GM21737 (cell line): ENCODE measurements around the gene CCDC87.
"Not testable (repeated sequence)": the region's sequence is repeated elsewhere in the genome, so short reads cannot be mapped to it uniquely, and the experiment has no call there.

ENCODE experiments used
- ATAC-seq: cut with Tn5 transposase; IDR thresholded peaks from one replicate; pipeline ENCODE4 v1.9.1; 2021; ENCODE audit warnings: mild to moderate bottlenecking, moderate library complexity; ENCODE audit not compliant: unreplicated experiment

CCDC87 gene, protein sequence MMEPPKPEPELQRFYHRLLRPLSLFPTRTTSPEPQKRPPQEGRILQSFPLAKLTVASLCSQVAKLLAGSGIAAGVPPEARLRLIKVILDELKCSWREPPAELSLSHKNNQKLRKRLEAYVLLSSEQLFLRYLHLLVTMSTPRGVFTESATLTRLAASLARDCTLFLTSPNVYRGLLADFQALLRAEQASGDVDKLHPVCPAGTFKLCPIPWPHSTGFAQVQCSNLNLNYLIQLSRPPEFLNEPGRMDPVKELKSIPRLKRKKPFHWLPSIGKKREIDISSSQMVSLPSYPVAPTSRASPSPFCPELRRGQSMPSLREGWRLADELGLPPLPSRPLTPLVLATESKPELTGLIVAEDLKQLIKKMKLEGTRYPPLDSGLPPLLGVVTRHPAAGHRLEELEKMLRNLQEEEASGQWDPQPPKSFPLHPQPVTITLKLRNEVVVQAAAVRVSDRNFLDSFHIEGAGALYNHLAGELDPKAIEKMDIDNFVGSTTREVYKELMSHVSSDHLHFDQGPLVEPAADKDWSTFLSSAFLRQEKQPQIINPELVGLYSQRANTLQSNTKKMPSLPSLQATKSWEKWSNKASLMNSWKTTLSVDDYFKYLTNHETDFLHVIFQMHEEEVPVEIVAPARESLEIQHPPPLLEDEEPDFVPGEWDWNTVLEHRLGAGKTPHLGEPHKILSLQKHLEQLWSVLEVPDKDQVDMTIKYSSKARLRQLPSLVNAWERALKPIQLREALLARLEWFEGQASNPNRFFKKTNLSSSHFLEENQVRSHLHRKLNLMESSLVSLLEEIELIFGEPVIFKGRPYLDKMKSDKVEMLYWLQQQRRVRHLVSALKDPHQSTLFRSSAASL

DNA sequence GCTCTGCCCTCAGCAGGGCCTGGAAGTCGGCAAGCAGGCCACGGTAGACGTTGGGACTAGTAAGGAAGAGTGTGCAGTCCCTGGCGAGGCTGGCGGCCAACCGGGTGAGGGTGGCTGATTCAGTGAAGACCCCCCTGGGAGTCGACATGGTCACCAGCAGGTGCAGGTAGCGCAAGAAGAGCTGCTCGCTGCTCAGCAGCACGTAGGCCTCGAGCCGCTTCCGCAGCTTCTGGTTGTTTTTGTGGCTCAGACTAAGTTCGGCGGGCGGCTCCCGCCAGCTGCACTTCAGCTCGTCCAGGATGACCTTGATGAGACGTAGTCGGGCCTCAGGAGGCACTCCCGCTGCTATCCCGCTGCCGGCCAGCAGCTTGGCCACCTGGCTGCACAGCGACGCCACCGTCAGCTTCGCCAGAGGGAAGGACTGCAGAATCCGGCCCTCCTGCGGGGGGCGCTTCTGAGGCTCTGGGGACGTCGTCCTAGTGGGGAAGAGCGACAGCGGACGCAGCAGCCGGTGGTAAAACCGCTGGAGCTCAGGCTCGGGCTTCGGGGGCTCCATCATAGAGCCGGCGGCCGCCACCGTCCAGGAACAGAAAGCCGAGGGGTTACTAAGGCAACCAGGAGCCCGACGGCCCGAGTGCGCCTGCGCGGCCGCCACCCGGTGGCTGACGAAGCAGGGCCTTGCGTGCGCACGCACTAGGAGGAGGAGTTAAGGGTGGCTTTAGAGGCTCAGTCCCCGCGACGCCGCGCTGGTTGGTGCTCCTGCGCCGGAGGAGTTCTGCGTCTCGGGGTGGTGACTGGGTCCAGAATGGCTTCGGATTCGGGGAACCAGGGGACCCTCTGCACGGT, at the start of gene CCDC87, which contains the start of gene CCS:
Gene CCDC87 (minus strand): TSS at position 607 of the 846 bp plus-strand sequence. CDS start 48 bp downstream, at position 559.
Gene CCS (plus strand): TSS at position 729 of the 846 bp plus-strand sequence. CDS start 77 bp downstream, at position 806.
- peak; percentile 84 for ATAC-seq

DNA sequence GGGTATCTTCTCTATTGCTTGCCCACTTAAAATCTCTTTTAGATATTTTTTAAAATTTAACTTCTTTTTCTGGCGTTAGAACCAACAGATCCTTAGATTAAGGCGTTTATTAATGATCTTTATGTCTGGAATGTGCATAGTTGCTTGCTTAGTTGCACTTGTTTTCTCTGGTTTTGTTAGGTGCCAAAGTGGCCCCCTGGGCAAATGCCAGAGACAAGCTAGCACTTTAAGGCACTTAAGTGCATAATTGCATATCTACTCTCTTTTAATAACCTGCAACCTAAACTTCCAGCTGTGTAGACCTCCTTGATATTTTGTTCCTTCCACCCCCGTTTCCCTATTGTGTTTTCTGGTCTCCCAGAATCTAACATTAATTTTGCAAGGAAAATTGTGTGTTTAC, 49.0 kb upstream of the CCDC87 start:
- no peak for ATAC-seq

DNA sequence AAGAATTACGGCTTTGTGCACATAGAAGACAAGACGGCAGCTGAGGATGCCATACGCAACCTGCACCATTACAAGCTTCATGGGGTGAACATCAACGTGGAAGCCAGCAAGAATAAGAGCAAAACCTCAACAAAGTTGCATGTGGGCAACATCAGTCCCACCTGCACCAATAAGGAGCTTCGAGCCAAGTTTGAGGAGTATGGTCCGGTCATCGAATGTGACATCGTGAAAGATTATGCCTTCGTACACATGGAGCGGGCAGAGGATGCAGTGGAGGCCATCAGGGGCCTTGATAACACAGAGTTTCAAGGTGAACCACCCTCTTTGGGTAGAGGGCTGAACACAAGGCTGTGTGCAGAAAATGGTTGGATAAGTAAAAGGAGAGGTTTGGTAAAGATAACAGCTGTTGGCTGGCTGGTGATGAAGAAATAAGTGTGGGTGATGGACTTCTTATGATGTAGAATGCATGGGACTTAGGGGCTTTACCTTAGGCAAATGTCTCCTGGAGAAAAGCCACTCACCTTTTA, 47.0 kb upstream of the CCDC87 start:
- ATAC-seq: not testable (repeated sequence)

DNA sequence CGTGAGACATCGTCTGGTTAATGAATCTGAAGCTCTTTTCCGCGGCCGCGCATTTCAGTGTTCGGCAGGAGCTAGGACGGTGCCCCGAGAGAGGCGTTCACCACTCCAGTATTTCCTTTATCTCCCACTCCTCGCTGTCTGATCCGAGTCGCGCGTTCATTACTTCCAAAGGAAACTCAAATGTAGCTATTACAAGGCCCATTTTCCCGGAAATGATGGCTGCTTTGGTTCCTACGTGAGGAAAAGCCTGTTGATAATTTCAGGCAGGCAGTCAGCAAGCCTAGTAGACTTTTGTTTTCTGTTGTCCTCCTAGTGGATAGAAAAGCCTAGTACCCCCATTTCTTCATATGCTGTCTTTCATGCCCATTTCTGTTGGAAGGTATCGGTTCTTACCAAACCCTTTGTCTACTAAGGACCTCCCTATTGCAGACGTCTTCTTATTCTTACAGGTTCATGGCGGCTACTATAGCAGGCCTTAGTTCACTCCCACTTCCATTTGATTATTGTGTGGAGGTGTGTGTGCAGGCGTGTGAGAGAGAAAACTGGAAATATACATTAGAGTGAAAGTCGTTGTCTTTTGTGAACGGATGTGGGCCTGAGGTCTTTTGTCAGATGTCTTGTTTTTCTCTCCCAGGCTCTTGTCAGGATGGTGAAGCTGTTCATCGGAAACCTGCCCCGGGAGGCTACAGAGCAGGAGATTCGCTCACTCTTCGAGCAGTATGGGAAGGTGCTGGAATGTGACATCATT, 46.4 kb upstream of the CCDC87 start:
- no peak for ATAC-seq

DNA sequence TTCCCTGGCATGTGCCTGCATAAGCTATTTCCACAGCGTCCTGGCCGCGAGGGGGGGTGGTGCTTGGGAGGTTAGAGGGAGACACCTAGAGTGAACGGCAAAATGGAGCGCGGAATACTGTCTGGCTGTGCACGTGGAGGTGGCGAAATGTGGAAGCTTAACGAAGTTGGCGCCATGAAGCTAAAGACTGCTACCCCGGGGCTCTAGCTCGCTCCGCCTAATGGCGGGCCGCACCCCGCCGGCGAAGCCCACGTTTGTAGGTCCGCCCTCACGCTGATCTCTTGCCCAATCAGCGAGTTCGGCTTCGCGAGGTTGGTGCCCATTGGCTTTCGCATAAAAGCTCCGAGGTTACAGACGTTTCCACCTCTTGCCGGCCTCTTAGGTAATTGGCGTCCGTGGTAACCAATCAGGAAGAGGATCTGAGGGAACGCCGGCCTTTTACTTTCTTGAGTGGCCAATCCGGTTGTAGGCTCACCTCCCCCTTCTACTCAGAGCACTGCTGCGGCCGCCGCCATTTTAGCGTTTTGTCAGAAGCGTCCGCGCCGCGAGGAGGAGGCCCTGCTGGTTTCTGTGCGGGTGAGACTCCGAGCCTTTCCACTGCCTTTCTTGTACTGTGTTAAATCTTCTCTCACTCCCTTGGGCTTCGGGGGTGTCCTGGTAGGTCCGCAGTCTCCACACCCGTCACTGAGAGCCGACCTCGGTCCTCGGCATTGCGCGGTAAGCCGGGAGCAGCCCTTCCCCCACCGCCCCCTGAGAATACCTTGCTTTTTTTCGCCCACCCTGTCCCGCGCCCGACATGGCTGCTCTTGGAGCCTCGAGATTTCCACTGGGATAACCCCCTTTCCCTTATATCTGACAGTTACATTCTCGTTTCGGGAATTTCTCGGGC, 45.6 kb upstream of the CCDC87 start, which contains the start of gene RBM4:
Gene RBM4 (plus strand): TSS at position 527 of the 889 bp plus-strand sequence. CDS start 1,009 bp downstream, outside the sequence.
- peak; percentile 95 for ATAC-seq

DNA sequence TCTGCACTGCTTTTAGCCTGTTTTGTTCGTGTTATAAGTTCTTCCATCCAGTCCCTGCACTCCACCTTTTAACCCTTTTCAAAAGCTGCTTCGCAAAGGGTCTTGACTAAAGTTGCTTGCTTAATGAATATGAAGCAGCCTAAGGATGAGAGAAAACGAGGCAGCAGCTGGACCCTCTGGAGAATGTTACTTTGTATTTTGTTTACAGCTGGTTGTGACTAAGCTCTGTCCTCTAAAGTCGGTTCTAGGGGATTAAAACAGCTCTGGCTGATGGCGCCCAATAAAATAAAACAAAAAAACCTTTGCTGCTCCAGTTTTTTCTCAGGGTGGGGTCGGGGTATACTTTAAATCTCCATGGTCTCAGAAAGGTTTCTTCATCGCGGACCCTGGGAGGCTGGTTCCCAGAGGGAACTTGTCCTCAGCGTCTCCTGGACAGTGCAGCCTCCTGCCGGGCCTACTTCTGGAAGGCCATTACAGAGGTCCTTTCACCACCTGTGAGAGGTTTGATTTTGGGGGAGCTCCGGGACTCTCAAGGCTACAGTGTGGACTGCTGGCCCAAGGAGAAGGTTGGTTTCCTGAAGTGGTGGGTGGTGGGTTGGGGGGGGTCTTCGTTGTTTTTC, 44.8 kb upstream of the CCDC87 start:
- no peak for ATAC-seq

DNA sequence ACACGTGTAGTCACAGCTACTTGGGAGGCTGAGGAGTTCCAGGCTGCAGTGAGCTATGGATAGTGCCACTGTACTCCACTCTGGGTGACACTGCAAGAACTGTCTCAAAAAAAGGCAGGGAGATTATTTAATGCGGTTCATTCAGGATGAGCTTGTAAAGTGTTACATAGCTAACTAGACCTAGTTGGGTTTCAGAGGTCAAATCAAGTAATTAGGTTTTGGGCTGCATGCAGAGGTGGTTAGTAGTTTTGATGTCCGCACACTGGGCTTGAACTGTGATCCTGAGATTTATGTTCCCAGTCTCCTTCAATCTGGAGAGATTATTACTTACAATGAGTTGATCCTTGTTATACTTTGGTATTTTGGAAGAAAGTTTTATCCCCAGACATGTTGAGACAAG, 43.5 kb upstream of the CCDC87 start:
- ATAC-seq: no peak

DNA sequence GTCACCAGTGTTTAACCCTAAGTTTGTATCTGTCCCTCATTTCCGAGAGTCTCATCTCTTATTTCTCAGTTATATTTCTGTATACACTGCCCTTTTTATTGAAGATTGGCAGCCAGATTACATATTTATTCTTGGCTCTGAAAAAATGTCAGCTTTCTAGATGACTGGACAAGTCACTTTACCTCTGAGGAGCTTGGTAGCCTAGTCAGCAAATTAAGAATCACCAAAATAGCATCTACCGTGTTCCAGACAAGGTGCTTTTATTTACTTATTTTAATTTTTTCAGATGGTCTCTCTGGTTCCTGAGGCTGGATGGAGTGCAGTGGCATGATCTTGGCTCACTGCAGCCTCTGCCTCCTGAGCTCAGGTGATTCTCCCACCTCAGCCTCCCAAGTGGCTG, 40.1 kb upstream of the CCDC87 start:
- ATAC-seq: no peak

DNA sequence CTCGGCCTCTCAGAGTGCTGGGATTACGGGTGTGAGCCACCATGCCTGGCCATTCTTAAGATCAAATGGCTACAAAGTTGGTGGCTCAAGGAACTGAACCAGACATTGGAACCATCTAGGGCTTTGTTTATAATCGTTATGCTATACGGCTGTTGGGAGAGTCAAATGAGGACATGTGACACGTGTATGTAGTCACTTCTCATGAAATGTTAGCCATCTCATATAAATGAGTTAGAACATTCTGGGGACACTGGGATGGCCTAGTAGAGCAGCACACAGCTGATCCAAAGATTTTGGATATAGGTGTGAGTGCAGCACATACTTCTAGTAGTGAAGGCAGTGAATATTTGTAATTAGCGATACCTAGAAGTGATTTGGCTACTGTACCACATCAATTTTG, 39.0 kb upstream of the CCDC87 start:
- ATAC-seq: no peak

DNA sequence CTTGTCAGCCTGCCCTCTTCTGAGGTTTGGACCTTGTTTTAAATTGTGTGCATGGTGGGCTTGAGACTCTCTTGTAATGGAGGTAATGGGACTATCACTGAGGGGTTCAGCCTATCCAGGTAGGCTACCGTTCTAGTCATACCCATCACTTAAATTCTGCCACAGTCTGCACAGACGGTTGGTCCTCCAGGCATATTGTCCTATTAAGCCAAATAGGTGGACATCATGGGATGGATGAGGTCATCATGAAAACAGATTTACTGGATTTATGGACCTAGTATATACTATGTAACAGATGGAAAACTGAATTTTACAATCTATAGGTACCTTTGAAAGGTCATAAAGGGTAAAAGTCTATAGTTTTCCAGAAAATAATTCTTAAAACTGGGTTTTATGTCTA, 36.5 kb upstream of the CCDC87 start:
- no peak for ATAC-seq

DNA sequence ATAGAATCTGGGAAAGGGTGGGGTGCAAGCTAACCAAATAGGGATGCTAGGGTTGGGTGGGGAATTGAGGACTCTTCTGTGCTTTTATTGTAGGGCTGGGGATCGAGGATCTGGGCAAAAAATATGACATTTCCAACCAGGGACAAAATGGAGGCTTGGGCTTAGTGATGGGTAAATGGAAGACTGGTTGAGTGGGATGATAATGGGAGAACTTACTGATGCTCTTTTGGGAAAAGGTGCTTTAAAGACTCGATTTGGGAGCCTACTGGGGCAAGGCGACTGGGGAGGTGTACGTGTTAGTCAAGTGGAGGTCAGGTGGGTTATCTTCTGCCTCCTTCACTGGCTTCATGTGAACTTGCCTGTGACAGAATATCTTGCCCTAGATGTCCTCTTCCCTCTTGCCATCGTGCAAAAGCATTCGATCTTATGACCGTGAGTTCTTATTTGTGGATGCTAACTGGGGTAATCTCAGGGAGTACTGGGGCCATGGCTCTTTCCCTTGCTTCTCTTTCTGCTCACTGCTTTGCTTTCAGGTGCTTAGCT, 35.3 kb upstream of the CCDC87 start:
- ATAC-seq: no peak

DNA sequence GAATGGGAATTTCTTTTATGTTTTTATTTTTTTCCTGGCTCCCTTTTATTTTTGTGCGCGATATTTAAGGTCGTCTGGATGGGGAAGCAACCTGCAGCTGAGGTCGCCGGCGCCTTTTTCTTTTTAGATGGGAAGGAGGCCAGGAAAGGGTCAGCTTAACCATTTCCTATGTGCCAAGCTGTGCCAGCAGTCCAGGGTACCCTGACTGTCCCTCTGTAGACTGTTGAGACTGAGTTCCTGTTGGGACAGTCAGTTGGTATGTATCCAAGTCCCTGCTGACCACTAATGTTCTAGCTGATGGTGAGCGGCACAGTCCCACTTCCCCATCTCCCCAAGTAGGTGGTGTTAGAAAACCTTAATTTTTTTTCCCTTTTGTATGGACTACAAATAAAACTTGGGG, 34.1 kb upstream of the CCDC87 start:
- ATAC-seq: no peak

DNA sequence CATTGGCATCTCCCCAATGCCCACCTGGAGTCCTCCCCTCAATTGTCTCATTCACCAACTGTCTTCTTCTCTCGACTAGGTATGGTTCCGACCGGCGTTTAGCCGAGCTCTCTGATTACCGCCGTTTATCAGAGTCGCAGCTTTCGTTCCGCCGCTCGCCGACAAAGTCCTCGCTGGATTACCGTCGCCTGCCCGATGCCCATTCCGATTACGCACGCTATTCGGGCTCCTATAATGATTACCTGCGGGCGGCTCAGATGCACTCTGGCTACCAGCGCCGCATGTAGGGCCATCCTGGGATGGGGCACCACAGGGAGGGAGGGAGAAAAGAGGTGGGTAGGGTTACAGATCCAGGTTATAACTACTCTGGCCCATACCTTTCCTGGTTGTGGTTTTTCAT, 33.5 kb upstream of the CCDC87 start:
- no peak for ATAC-seq

DNA sequence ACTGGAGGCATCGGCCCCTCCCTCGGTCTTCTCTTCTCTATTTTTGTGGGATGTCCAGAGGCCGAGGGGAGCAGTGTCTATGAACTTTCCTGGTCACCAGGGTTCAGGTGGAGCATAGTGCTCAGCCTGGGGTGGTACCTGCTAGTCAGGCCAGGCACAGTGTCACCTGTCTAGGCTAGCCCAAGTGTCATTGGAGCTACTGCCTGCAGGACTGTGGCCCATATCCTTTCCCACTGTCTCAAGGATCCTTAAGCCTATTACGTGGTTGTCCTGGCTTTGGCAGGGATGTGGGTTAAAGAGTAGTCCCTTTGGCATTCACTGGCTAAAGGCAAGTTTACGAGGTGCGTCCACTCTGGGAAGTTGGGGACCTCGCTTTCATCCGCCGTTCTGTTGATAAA, 32.9 kb upstream of the CCDC87 start:
- ATAC-seq: no peak

DNA sequence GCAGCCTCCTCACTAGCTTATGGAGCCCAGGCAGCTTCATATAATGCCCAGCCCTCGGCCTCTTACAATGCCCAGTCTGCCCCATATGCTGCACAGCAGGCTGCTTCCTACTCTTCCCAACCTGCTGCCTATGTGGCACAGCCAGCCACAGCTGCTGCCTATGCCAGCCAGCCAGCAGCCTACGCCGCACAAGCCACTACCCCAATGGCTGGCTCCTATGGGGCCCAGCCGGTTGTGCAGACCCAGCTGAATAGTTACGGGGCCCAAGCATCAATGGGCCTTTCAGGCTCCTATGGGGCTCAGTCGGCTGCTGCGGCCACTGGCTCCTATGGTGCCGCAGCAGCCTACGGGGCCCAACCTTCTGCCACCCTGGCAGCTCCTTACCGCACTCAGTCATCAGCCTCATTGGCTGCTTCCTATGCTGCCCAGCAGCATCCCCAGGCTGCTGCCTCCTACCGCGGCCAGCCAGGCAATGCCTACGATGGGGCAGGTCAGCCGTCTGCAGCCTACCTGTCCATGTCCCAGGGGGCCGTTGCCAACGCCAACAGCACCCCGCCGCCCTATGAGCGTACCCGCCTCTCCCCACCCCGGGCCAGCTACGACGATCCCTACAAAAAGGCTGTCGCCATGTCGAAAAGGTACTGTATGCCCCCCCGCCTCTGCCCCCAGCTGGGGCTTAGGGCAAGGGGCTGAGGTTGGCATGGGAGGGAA, 32.3 kb upstream of the CCDC87 start:
- no peak for ATAC-seq

DNA sequence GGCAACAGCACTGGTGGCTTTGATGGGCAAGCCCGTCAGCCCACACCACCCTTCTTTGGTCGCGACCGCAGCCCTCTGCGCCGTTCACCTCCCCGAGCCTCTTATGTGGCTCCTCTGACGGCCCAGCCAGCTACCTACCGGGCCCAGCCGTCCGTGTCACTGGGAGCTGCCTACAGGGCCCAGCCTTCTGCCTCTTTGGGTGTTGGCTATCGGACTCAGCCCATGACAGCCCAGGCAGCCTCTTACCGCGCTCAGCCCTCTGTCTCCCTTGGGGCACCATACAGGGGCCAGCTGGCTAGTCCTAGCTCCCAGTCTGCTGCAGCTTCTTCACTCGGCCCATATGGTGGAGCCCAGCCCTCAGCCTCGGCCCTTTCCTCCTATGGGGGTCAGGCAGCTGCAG, 31.6 kb upstream of the CCDC87 start:
- ATAC-seq: no peak

DNA sequence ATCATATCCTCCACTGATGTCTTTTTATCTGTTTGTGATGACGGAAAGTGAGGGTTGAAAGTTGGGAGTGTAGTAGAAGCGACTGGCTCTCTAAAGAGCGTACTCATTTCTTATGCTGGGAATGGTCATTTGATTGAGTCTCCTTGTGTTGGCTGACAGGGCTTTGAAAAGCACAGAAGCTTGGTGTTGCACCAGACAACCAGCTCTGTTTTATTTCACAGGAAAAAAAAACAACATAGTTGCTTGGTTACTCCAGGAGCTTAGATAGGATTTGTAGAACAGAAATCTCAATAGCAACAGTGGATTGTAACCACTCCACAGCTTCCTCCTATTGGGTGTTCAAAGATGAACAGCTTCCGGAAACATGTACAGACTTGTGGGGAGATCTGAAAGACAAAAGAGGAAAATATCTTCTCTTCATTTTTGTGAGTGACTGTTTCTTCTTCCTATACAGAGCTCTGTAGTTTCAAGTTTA, 26.3 kb upstream of the CCDC87 start:
- ATAC-seq: no peak
